Stimulated activated CD4-positive, alpha-beta T cell treated with anti-CD3 and anti-CD28 coated beads, TNF-alpha, amount 100 ng/mL, for 24 hours (primary cell): ENCODE measurements around the gene GLRB.
"Not testable (repeated sequence)": the region's sequence is repeated elsewhere in the genome, so short reads cannot be mapped to it uniquely, and the experiment has no call there.

Source experiments
- DNase-seq, 3 experiments: peaks; one replicate each; pipeline ENCODE4 v3.0.0-alpha.2; 2020; ENCODE audit warnings: low read depth in 3 of 3

Gene GLRB

GRCh38 chr4:157127571-157127970 lies 51.6 kb downstream of the GLRB start:
- DNase-seq = no peak

DNA sequence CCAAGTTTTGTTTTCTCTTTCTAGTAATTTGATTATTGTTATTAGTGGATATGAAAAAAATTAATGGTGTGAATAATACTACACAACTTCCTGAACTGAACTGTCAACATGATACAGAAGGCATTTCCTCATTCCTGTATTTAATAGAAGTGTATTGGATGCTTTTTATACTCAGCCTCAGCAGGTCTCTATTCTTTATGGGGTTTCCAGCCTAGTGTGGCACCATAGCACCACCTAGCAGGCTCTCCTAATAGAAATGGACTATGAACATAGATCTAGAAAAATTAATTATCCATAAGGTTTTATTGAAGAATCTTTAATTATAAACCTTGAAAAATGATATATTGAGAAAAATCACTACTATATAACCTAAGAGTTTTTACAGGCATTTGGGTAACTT lies 52.4 kb downstream of the GLRB start:
- no peak for DNase-seq

DNA sequence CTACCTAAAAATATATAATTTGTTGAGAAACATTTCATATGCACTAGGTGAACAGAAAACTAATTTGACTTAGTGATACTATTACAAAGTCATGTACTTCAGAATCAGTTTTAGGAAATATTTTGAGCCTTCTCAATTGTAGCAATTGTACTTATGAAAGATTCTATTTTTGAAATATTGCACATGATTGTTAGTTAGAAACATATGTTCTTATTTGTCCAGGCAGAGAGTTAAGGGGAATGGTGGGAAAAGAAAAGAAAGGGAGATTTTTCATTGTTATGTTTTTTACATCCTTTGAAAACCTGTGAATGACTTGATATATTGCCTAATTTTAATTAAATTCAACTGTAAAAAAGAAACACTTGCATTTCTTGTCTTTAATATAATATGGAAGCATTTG lies 66.0 kb downstream of the GLRB start:
- no peak for DNase-seq

DNA sequence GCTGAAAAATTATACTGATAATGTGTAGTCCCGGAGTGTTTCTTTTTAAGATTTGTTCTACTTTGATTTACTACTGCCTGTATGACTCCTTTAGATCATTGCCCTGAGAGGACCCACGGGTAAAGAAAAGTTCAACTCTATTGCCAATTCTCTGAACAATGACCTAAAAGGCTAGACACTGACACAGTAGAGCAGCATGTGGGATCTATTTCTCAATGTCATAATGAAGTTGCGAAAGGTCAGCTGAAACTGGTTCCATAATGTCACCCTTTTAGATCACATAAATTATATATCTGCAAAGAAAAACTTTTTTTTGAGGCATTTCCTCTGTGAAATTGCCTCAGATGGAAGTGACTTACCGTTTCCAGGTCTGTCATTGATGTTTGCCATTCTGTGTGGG lies 67.4 kb downstream of the GLRB start:
- DNase-seq = no peak

- no peak for DNase-seq
Observed at GRCh38 chr4:157151711-157152110, 75.8 kb downstream of the GLRB start.

- no peak for DNase-seq
Observed at GRCh38 chr4:157165935-157166610, 90.1 kb downstream of the GLRB start.

- DNase-seq = no peak
Observed at GRCh38 chr4:157170321-157170720, 94.4 kb downstream of the GLRB start.

- no peak for DNase-seq
Observed at GRCh38 chr4:157172011-157172410, 96.1 kb downstream of the GLRB start.

GRCh38 chr4:157180268-157180667 lies 104.3 kb downstream of the GLRB start:
- not testable (repeated sequence) for DNase-seq

DNA sequence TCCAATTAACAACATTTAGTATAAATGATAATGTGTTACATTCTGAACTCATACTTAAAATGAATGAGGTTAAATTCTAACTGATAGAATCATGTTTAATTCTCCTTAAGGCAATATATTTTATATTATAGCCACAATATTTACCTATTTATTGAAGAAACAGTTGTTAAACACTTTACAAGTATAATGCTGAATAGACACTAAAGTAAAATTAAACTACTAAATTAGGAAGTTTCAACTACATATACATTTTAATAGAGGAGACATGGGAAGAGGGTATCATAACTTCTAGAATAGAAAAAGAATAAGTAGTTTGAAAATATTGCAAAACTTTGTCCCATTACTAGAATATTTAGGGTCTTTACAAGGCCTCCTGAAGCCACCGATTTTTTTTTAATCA lies 108.3 kb downstream of the GLRB start:
- no peak for DNase-seq

GRCh38 chr4:157185363-157185762 lies 109.4 kb downstream of the GLRB start:
- no peak for DNase-seq

DNA sequence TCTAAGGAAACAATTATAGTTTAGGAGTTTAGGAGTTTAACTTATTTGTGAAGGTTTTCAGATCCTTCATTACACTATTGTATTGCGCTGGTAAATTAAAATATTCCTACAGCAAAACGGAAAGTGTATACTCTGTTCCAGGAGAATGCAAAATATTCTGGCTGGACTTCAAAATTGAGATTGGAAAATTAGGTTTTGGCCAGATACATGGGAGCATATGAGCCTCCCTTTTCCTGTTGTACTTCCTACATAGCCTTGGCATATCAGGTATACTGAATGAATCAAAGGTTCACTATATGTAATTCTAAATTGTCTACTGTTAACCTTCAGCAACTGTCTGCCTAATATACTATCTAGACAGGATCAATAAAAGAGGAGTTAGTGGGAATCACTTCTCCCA lies 119.4 kb downstream of the GLRB start:
- DNase-seq = no peak

DNA sequence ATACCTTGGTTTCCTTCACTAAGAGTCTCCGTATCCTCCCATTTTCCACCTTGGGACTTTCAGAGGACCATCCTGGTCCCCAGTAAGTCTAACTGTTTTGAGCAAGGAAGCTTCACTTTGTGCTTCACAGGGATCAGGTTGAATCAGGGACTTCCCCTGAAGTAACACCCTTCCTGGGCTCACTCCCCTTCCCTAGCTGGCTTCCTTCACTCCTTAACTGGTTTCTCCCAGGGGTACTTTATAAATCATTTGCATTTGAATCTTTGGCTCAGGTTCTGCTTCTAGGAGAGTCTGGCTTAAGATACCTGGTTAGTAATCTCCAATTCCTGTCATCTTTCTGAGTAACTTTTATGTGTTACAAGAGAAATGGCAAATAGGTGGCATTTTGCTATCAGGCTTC lies 120.1 kb downstream of the GLRB start:
- no peak for DNase-seq

DNA sequence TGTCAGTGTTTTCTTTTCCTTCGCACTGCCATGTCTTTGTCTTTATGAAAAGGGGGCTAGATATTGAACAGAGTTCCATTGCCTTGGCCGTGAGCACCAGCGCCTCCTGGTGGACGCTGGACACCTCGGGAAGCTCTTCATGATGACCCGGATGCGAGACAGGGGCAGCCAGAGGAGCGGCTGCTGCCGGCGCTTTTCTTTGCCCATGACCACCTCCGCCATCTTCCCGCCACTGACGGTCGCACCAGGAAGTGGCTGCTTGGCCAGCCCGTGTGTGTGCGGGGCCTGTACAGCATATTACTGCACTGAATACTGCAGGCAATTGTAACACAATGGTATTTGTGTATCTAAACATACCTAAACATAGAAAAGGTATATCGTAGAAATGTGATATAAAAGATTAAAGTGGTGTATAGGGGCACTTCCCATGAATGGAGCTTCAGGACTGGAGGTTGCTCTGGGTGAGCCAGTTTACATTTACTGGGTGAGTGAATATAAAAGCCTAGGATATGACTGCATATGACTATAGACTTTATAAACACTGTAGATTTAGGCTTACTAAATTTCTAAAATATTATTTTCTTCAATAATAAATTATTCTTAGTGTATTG lies 128.8 kb downstream of the GLRB start:
- DNase-seq = no peak

DNA sequence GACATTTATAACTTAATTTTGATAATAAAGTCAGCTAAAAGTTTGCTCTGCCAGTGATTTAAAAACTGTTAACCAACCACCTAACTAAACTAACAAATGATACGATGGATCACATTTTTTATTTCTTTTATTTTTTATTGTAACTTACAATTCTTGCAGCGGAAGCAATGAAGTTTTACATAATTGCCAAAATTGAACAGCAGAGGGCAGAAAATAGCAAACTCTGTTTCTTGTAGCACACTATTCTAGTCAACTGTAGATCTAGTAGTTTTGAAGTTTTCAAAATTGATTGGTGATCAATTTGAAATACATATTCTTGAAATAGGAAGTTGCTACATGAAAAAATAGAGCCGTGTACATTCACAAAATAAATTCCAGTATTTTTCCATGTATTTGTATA lies 141.8 kb downstream of the GLRB start:
- DNase-seq = no peak

GRCh38 chr4:157219711-157220370 lies 143.9 kb downstream of the GLRB start:
- DNase-seq = no peak

GRCh38 chr4:157220371-157220881 lies 144.5 kb downstream of the GLRB start, which contains the start of gene GRIA2:
Gene GRIA2 (plus strand): TSS chr4:157220728. CDS start chr4:157221043, 315 bp downstream.
- no peak for DNase-seq

DNA sequence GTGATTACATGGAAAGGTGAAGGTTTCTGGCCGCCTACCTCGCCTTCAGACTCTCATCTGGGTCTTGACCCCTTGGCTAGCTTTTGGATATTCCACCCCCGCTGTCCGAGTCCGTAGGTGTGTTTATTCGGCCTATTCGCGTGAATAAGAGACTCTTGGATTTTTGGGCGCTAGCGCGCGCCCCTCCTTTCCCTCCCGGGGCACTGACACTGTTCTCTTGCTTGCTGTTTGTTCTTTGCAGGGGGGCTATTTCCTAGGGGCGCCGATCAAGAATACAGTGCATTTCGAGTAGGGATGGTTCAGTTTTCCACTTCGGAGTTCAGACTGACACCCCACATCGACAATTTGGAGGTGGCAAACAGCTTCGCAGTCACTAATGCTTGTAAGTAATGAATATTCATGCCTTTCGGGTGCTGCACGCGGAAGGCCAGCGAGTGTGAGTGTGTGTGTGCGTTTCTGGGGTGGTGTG lies 145.5 kb downstream of the GLRB start:
- no peak for DNase-seq
